ENCODE data around the gene TNFRSF25.

DNA sequence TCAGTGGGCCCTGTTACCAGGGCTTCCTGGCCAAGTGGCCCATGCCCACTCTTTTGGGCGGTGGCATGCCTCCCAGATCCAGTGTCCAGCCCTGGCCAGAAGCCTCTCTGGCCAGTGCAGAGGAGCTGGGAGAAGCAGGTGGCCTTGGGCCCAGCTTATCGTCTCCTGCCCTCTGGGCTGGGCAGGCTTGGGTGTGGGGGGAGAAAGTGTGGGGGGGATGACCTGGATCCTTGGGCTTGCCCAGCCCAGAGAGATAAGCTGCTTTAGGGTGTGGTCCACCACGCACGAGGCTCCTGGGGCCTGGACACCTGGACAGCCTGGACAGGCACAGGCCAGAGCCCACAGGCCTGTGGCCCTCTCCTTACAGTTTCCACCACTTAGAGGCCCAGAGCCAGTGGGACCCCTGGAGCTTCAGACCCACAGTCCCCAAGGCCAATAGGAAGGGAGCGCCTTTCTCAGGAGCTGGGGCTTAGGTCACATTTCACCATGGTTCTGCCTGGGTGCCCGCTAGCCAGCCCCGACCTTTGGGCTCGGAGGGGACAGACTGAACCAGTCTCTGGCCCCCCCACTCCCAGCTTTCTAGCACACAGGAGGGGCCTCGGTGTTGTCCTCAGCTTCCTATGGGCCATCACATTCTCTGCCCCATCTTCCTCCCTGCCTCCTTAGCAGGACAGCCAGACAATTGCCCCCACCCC, 39.5 kb downstream of the TNFRSF25 start:
- TF ChIP-seq, protein P1, sequence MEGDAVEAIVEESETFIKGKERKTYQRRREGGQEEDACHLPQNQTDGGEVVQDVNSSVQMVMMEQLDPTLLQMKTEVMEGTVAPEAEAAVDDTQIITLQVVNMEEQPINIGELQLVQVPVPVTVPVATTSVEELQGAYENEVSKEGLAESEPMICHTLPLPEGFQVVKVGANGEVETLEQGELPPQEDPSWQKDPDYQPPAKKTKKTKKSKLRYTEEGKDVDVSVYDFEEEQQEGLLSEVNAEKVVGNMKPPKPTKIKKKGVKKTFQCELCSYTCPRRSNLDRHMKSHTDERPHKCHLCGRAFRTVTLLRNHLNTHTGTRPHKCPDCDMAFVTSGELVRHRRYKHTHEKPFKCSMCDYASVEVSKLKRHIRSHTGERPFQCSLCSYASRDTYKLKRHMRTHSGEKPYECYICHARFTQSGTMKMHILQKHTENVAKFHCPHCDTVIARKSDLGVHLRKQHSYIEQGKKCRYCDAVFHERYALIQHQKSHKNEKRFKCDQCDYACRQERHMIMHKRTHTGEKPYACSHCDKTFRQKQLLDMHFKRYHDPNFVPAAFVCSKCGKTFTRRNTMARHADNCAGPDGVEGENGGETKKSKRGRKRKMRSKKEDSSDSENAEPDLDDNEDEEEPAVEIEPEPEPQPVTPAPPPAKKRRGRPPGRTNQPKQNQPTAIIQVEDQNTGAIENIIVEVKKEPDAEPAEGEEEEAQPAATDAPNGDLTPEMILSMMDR (IDR thresholded peaks at IDR 0.05), result no peak
- TF ChIP-seq, protein P2, sequence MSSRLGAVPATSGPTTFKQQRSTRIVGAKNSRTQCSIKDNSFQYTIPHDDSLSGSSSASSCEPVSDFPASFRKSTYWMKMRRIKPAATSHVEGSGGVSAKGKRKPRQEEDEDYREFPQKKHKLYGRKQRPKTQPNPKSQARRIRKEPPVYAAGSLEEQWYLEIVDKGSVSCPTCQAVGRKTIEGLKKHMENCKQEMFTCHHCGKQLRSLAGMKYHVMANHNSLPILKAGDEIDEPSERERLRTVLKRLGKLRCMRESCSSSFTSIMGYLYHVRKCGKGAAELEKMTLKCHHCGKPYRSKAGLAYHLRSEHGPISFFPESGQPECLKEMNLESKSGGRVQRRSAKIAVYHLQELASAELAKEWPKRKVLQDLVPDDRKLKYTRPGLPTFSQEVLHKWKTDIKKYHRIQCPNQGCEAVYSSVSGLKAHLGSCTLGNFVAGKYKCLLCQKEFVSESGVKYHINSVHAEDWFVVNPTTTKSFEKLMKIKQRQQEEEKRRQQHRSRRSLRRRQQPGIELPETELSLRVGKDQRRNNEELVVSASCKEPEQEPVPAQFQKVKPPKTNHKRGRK (CRISPR knock-in tag; IDR thresholded peaks at IDR 0.05; ENCODE audit: borderline replicate concordance), result no peak
- TF ChIP-seq, protein P3, sequence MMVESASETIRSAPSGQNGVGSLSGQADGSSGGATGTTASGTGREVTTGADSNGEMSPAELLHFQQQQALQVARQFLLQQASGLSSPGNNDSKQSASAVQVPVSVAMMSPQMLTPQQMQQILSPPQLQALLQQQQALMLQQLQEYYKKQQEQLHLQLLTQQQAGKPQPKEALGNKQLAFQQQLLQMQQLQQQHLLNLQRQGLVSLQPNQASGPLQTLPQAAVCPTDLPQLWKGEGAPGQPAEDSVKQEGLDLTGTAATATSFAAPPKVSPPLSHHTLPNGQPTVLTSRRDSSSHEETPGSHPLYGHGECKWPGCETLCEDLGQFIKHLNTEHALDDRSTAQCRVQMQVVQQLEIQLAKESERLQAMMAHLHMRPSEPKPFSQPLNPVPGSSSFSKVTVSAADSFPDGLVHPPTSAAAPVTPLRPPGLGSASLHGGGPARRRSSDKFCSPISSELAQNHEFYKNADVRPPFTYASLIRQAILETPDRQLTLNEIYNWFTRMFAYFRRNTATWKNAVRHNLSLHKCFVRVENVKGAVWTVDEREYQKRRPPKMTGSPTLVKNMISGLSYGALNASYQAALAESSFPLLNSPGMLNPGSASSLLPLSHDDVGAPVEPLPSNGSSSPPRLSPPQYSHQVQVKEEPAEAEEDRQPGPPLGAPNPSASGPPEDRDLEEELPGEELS (CRISPR knock-in tag; IDR thresholded peaks at IDR 0.05), result no peak
- TF ChIP-seq EMX1 (CRISPR knock-in tag; IDR thresholded peaks at IDR 0.05) (no peak), TP53 (CRISPR knock-in tag; IDR thresholded peaks at IDR 0.05) (no peak), ESRRA (CRISPR knock-in tag; IDR thresholded peaks at IDR 0.05; ENCODE audit: borderline replicate concordance) (no peak), NFE2L1 (CRISPR knock-in tag; IDR thresholded peaks at IDR 0.05) (no peak), IRF2 (CRISPR knock-in tag; IDR thresholded peaks at IDR 0.05; ENCODE audit: borderline replicate concordance, low read depth) (no peak), MAX (CRISPR knock-in tag; IDR thresholded peaks at IDR 0.05) (no peak), ETV6 (CRISPR knock-in tag; IDR thresholded peaks at IDR 0.05) (no peak), TEAD4 (CRISPR knock-in tag; IDR thresholded peaks at IDR 0.05) (no peak)
